ENCODE results near the gene ZNF277.

ZNF277 gene

GRCh38 chr7:112171673-112172072 lies 34.8 kb upstream of the ZNF277 start:
- no peaks in the 10 kb centered on the region for H3K27me3 ChIP-seq (replicated peaks; ENCODE audit: control insufficient read depth, insufficient read depth, low read length)
- no peaks in the 10 kb centered on the region for H3K36me3 ChIP-seq (ENCODE audit: control insufficient read depth, insufficient read depth, low read length, severe bottlenecking)
- peaks cover 8% of the 10 kb centered on the region for H3K4me1 ChIP-seq (ENCODE audit: control insufficient read depth, insufficient read depth, low read length)
- H3K9me3 ChIP-seq (ENCODE audit: control insufficient read depth, low read length) = no peaks in the 10 kb centered on the region
- H3K4me3 ChIP-seq (ENCODE audit: low read length) = no peak overlapping the region
- DNase-seq (ENCODE audit: low read depth) = no peak
- no peak overlapping the region for H3K9ac ChIP-seq (ENCODE audit: low read length)

GRCh38 chr7:112172870-112173567 lies 33.5 kb upstream of the ZNF277 start:
- Histone ChIP-seq H3K4me1 (ENCODE audit: control insufficient read depth, insufficient read depth, low read length) (peaks cover 8% of the 10 kb centered on the region), H3K27me3 (replicated peaks; ENCODE audit: control insufficient read depth, insufficient read depth, low read length) (no peaks in the 10 kb centered on the region), H3K9ac (ENCODE audit: low read length) (no peak overlapping the region), H3K4me3 (ENCODE audit: low read length) (no peak overlapping the region), H3K36me3 (ENCODE audit: control insufficient read depth, insufficient read depth, low read length, severe bottlenecking) (no peaks in the 10 kb centered on the region), H3K9me3 (ENCODE audit: control insufficient read depth, low read length) (no peaks in the 10 kb centered on the region)
- peak; percentile 4 for DNase-seq (ENCODE audit: low read depth)

DNA sequence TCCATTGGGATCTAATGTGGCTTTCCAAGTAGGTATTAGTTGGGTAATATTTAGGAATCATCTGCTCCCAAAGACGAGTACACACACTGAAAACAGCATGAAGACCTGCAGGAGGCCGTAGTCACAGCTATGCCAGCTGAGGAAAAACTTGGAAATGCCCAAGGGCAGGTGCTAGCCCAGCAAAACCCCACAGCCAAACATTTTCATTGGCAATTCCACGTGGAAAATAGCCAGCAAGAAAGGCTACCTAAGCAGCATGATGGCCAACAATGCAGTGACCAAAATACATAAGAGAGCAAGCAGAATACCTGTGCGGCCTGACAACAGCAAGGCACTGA lies 33.0 kb upstream of the ZNF277 start:
- H3K9me3 ChIP-seq (ENCODE audit: control insufficient read depth, low read length) = no peaks in the 10 kb centered on the region
- peaks cover 8% of the 10 kb centered on the region for H3K4me1 ChIP-seq (ENCODE audit: control insufficient read depth, insufficient read depth, low read length)
- no peaks in the 10 kb centered on the region for H3K27me3 ChIP-seq (replicated peaks; ENCODE audit: control insufficient read depth, insufficient read depth, low read length)
- H3K36me3 ChIP-seq (ENCODE audit: control insufficient read depth, insufficient read depth, low read length, severe bottlenecking) = no peaks in the 10 kb centered on the region
- no peak for DNase-seq (ENCODE audit: low read depth)
- no peak overlapping the region for H3K9ac ChIP-seq (ENCODE audit: low read length)
- no peak overlapping the region for H3K4me3 ChIP-seq (ENCODE audit: low read length)

DNA sequence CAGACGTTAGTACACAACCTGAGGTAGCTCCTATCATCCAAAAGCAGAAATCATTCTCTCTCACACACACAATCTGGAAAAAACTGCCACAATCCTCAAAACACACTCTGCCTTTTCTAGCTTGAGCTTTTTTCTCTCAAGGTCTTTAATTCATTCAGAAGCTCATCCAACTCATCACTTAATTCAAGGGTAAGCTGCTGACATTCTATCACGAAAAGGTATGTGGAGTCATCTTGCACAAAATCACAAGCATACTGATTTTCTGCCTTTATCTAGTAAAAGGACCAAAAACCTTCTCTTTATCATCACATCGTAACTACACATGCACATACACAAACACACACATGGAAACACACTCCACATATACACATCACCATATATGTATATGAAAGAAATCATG lies 32.3 kb upstream of the ZNF277 start:
- no peak for DNase-seq (ENCODE audit: low read depth)
- H3K9me3 ChIP-seq (ENCODE audit: control insufficient read depth, low read length) = no peaks in the 10 kb centered on the region
- H3K36me3 ChIP-seq (ENCODE audit: control insufficient read depth, insufficient read depth, low read length, severe bottlenecking) = no peaks in the 10 kb centered on the region
- H3K9ac ChIP-seq (ENCODE audit: low read length) = no peak overlapping the region
- H3K4me3 ChIP-seq (ENCODE audit: low read length) = no peak overlapping the region
- no peaks in the 10 kb centered on the region for H3K27me3 ChIP-seq (replicated peaks; ENCODE audit: control insufficient read depth, insufficient read depth, low read length)
- peaks cover 8% of the 10 kb centered on the region for H3K4me1 ChIP-seq (ENCODE audit: control insufficient read depth, insufficient read depth, low read length)

DNA sequence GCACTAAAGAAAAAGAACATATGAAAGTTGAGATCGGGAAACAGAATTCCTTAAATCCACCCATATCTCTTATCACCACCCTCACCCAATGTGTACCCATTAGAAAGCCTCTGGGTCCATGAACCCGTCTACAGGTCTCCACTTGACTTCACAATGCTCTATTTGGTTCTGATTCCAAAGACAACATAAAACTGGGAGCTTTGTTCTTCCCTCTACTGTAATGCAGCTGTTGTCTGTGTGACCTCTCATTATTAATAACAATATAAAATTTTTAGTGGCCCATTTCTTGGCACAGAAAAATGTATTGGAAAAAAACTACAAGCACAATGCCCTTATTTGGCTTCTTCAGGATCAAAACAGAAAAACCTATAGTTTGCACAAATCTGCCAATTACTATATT lies 30.3 kb upstream of the ZNF277 start:
- Histone ChIP-seq H3K4me3 (ENCODE audit: low read length) (no peak overlapping the region), H3K9me3 (ENCODE audit: control insufficient read depth, low read length) (no peaks in the 10 kb centered on the region), H3K4me1 (ENCODE audit: control insufficient read depth, insufficient read depth, low read length) (peaks cover 8% of the 10 kb centered on the region), H3K36me3 (ENCODE audit: control insufficient read depth, insufficient read depth, low read length, severe bottlenecking) (no peaks in the 10 kb centered on the region), H3K9ac (ENCODE audit: low read length) (no peak overlapping the region), H3K27me3 (replicated peaks; ENCODE audit: control insufficient read depth, insufficient read depth, low read length) (no peaks in the 10 kb centered on the region)
- no peak for DNase-seq (ENCODE audit: low read depth)

GRCh38 chr7:112176693-112177415 lies 29.6 kb upstream of the ZNF277 start:
- Histone ChIP-seq H3K9me3 (ENCODE audit: control insufficient read depth, low read length) (no peaks in the 10 kb centered on the region), H3K36me3 (ENCODE audit: control insufficient read depth, insufficient read depth, low read length, severe bottlenecking) (no peaks in the 10 kb centered on the region), H3K9ac (ENCODE audit: low read length) (no peak overlapping the region), H3K4me3 (ENCODE audit: low read length) (no peak overlapping the region), H3K27me3 (replicated peaks; ENCODE audit: control insufficient read depth, insufficient read depth, low read length) (no peaks in the 10 kb centered on the region), H3K4me1 (ENCODE audit: control insufficient read depth, insufficient read depth, low read length) (peaks cover 8% of the 10 kb centered on the region)
- no peak for DNase-seq (ENCODE audit: low read depth)

GRCh38 chr7:112180223-112180622 lies 26.3 kb upstream of the ZNF277 start:
- Histone ChIP-seq H3K9me3 (ENCODE audit: control insufficient read depth, low read length) (no peaks in the 10 kb centered on the region), H3K4me1 (ENCODE audit: control insufficient read depth, insufficient read depth, low read length) (no peaks in the 10 kb centered on the region), H3K27me3 (replicated peaks; ENCODE audit: control insufficient read depth, insufficient read depth, low read length) (no peaks in the 10 kb centered on the region), H3K9ac (ENCODE audit: low read length) (no peak overlapping the region), H3K36me3 (ENCODE audit: control insufficient read depth, insufficient read depth, low read length, severe bottlenecking) (no peaks in the 10 kb centered on the region), H3K4me3 (ENCODE audit: low read length) (no peak overlapping the region)
- no peak for DNase-seq (ENCODE audit: low read depth)

DNA sequence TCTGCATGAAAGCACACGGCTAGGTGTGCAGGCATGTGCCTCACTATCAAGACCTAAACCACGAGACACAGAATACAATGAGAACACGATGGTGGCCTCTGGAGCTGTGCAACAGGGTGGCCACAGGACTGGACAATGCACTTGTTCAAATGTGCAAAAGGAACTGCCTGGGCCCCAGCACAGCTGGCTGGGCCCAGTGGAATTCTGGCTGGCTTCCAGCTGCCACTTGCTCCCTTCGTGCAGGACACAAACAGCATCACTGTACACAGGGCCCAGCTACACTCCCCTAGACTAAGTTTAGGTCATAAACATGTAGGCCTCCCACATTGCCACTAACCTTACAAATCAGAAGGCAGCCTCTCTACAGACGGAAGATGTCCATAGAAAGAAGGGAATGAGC lies 23.7 kb upstream of the ZNF277 start:
- Histone ChIP-seq H3K9ac (ENCODE audit: low read length) (no peak overlapping the region), H3K27me3 (replicated peaks; ENCODE audit: control insufficient read depth, insufficient read depth, low read length) (no peaks in the 10 kb centered on the region), H3K9me3 (ENCODE audit: control insufficient read depth, low read length) (no peaks in the 10 kb centered on the region), H3K36me3 (ENCODE audit: control insufficient read depth, insufficient read depth, low read length, severe bottlenecking) (no peaks in the 10 kb centered on the region), H3K4me3 (ENCODE audit: low read length) (no peak overlapping the region), H3K4me1 (ENCODE audit: control insufficient read depth, insufficient read depth, low read length) (no peaks in the 10 kb centered on the region)
- DNase-seq (ENCODE audit: low read depth) = no peak

DNA sequence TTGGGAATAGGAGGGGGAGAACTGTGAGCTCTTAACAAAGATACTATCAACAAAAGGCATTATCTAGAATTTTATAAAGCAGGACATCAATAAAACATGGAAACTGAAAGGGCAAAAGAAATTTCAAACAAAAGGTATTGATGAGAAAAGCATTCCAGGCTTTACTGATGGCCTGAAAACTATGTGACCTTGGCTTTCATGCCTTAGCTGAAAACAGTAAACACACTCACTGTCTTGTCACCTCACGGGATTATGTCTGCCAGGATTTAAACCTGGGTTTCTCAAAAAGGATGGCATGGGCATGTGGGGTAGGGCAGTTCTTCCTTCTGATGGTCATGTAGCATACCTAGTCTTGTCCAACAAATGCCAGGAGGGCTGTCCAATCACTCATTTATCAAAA lies 23.2 kb upstream of the ZNF277 start:
- no peak overlapping the region for H3K4me3 ChIP-seq (ENCODE audit: low read length)
- no peaks in the 10 kb centered on the region for H3K36me3 ChIP-seq (ENCODE audit: control insufficient read depth, insufficient read depth, low read length, severe bottlenecking)
- H3K27me3 ChIP-seq (replicated peaks; ENCODE audit: control insufficient read depth, insufficient read depth, low read length) = no peaks in the 10 kb centered on the region
- no peaks in the 10 kb centered on the region for H3K4me1 ChIP-seq (ENCODE audit: control insufficient read depth, insufficient read depth, low read length)
- no peak for DNase-seq (ENCODE audit: low read depth)
- H3K9ac ChIP-seq (ENCODE audit: low read length) = no peak overlapping the region
- H3K9me3 ChIP-seq (ENCODE audit: control insufficient read depth, low read length) = no peaks in the 10 kb centered on the region

DNA sequence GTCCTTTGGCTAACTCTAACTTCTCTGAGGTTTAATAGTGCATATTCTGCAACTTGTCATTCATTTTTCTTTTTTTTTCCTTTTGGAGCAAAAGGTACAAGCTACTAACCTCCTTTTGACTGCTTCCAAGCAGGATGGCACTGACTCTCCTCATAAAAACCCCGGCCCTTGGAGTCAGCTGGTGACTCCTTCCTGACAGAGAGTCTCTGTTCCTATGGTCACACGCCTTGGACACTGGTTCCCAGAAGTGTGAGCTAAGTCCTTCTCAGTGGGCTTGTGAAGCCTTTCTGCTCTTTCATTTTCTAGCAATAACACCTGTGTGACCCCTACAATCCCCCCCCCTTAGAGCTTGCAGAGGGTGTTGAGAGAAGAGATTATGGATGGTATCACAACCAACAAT lies 22.0 kb upstream of the ZNF277 start:
- Histone ChIP-seq H3K4me3 (ENCODE audit: low read length) (no peak overlapping the region), H3K4me1 (ENCODE audit: control insufficient read depth, insufficient read depth, low read length) (no peaks in the 10 kb centered on the region), H3K9ac (ENCODE audit: low read length) (no peak overlapping the region), H3K27me3 (replicated peaks; ENCODE audit: control insufficient read depth, insufficient read depth, low read length) (no peaks in the 10 kb centered on the region), H3K36me3 (ENCODE audit: control insufficient read depth, insufficient read depth, low read length, severe bottlenecking) (no peaks in the 10 kb centered on the region), H3K9me3 (ENCODE audit: control insufficient read depth, low read length) (no peaks in the 10 kb centered on the region)
- DNase-seq (ENCODE audit: low read depth) = no peak

- Histone ChIP-seq H3K36me3 (ENCODE audit: control insufficient read depth, insufficient read depth, low read length, severe bottlenecking) (no peaks in the 10 kb centered on the region), H3K4me1 (ENCODE audit: control insufficient read depth, insufficient read depth, low read length) (no peaks in the 10 kb centered on the region), H3K9ac (ENCODE audit: low read length) (no peak overlapping the region), H3K4me3 (ENCODE audit: low read length) (no peak overlapping the region), H3K9me3 (ENCODE audit: control insufficient read depth, low read length) (no peaks in the 10 kb centered on the region), H3K27me3 (replicated peaks; ENCODE audit: control insufficient read depth, insufficient read depth, low read length) (no peaks in the 10 kb centered on the region)
- DNase-seq (ENCODE audit: low read depth) = no peak
Measured at GRCh38 chr7:112185005-112185834, 21.3 kb upstream of the ZNF277 start.
